Activated CD4-positive, CD25-positive, alpha-beta regulatory T cell treated with anti-CD3 and anti-CD28 coated beads, Interleukin-2, amount 50 U/mL, for 16 hours (primary cell): ENCODE data around the gene ENDOD1.

ENCODE experiments used
- DNase-seq: peaks from one replicate; pipeline ENCODE4 v3.0.0-alpha.2; 2020; ENCODE audit warnings: low read depth, low spot score

Gene ENDOD1

DNA sequence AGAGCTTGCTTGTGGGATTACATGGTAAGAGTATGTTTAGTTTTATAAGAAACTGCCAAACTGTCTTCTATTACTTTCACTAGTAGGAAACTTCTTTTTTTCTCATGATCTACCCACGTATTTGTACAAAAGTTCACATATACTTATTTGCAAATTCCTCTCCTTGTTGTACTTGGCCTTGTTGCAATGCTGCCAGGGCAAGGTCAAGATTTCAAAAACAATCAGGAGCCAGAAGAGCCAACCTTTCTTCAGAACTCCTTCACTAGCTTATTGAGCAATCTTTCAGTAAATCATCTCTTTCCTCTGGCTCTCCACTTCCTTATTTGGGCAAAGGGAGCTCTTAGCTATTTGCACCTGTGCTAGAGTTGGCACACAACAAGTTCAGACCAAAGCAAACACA lies 13.2 kb upstream of the ENDOD1 start:
- no peak for DNase-seq

DNA sequence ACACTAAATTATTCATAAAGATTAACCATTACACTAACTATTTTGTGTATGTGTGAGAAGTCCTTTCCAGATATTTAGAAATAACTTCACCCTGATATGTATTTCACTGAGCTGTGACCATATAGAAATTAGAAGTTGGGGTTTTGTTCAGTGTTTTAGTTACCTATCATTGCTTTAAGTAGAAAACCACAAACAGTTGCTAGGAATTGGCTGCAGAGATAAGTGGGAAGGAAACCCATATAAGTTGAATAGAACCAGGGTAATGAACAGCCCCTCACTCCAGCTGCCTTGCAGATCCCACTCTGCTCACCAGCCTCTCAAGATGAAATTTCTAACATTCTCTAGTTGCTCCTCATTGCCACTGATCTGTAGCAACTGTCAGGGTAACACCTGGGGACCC lies 12.7 kb upstream of the ENDOD1 start:
- DNase-seq: no peak

DNA sequence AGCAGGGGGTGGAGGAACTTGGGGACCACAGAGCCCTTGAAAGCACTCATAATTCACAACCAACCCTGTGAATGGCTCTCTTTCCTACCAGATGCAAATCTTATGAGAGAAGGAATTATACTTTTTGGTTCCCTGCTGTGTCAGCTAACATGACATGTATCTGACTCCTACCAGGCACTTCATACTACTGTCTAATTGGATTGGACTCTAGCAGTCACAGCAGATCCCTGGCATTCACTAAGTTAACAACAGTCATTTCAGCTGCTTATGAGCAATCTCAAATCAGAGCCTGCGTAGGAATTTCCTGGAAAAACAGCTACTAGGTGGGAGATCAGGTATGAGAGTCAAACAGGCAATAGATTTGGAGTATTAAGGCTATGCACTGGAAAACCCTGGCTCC lies 11.1 kb upstream of the ENDOD1 start:
- no peak for DNase-seq

DNA sequence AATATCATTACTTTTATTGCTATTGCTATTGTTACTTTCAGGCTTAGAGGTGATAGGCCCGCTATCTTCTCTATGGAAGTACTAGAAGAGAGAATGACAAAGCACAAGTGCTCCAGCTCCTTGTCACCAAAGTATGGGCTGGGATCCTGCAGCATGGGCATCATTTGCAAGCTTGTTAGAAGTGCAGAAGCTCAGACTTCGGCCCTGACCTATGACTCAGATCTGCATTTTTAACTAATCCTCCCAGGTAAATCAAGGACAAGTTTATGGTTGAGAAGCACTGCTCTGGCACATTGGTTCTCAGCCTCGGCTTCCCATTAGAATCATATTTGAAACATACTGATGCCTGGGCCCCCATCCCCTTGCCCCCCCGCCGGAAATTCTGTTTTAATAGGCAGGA lies 8.6 kb upstream of the ENDOD1 start:
- no peak for DNase-seq

DNA sequence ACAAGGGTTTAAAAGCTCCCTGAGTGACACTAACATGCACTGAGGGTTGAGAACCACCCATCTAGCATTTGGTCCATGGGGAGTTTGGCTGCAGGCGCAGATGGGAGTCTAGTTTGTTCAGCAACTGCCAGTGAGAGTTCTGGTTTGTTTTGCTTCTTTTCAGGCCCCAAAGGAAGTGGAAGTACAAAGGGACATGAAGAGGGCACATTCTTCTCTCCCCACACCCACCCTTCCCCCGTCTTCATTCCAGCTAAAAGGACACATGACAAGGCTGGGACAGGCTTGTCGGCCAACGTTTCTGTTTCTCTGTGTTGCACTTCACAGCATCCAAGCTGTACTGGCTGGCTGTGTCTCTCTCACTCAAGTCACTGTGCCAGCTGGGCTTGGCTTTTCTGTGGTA lies 8.2 kb upstream of the ENDOD1 start:
- DNase-seq: no peak

DNA sequence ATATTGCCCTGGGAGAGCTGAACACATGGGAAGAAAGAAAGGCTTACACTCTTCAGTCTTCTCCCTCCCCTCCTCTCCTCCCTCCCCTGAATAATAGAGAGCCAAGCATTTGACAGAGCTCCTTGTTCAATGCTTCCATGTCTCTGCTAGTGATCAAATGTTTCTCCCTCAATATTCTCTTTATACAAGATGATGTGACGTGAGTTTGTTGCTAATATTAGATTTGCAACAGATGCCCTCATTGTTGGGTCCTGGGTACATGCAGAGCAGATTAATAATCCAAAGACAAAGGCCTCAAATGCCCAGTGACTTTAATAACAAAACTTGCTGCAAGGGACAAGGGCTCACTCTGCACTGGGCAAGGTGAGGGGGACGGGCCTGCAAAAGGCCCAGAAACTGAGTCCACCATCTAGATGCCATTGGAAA lies 7.1 kb upstream of the ENDOD1 start:
- no peak for DNase-seq

DNA sequence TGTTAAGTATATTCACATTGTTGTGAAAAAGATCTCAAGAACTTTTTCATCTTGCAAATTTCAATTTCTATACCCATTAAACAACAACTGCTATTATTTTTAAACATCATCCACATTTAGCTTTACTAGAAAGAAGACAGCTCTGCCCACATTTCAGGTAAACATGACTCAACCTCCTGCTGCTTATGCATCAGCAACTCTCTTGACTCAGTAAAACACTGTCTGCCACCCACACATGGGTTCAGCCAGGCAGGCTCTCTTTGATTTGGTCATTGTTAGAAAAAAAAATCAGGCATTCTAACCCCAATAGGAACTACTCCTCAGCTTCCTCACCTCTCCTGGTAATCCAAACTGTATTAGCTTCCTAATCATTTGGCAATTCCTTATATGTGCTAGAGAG lies 5.1 kb upstream of the ENDOD1 start:
- DNase-seq: peak; percentile 13

DNA sequence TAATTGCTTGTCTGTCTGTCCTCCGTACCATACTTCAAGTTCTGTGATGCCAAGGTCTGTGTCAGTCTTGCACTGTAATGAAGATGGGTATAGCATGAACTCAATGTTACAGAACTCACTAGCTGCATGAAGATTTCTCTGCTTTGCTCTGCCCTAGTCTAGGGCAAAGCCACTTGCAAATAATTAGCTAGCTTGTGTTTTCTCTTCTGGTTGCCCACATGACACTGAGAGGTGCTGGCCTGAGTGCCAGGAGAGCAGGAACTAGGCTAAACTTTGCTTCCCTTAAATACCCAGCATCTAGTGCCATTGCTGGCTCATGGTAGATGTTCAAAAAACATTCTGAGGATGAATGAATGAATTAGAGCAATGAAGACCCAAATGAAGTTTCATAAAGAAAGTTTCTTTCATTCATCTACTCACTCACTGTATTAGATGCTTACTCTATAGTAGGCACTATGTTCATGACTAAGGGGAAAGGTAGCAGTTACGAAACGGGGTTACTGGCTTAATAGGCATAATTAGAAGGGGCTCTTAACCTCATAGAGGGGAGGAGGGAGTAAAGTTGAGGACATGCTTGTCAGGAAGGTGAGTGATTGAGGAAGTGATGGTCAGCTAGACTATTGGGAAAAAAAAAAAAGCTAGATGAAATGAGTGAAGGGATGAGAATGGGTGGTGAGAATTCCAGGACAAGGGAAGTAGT lies 4.4 kb upstream of the ENDOD1 start:
- DNase-seq: no peak

DNA sequence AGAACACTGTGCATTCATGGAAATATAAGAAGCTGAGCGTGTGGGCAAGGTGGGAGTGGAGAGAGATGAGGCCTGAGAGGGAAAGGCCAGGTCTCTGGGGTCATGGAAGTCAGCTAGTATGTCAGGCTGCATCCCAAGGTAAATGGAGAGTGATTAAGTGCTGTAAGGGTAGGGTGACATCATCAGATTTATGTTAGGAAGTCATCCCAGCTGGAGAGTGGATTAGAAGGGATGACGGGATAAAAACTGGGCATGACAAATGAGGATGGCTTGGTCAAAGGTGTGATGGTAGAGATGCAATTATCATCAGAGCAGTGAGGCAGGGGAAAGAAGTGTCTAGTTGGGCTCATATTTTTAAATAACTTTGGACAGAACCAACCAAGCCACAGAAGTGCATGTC lies 3.5 kb upstream of the ENDOD1 start:
- DNase-seq: no peak

DNA sequence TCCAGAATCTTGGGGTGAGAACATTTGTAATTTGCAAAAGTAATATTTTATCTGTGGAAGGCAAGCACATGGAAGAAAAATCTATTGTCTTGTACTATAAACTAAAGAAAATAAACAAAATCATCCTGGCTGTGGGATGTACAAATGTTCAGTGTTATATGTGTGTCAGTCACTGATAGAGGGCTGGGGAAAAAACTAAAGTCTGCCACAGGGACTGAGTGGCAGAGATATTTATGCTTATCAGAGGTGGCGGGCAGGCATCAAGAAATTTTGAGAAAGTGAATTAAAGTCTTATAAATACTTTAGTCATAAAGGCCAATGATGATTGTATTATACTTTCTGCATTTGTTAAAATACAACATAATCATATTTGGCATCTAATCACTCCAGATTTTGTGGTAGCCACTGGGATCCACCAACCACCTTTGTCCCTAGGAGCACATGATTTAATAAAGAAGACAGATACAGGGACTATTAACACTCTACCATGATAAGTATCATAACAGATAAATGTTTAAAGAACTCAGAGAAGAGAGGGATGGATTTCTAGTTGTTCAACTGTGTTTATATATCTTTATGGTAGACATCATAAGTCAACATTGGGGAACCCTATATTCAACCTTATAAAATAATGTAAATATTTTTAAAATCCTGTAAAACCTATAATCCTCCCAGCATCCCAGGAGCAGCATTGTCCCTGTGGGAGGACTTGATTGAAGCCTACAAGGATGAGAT lies 2.6 kb upstream of the ENDOD1 start:
- no peak for DNase-seq

DNA sequence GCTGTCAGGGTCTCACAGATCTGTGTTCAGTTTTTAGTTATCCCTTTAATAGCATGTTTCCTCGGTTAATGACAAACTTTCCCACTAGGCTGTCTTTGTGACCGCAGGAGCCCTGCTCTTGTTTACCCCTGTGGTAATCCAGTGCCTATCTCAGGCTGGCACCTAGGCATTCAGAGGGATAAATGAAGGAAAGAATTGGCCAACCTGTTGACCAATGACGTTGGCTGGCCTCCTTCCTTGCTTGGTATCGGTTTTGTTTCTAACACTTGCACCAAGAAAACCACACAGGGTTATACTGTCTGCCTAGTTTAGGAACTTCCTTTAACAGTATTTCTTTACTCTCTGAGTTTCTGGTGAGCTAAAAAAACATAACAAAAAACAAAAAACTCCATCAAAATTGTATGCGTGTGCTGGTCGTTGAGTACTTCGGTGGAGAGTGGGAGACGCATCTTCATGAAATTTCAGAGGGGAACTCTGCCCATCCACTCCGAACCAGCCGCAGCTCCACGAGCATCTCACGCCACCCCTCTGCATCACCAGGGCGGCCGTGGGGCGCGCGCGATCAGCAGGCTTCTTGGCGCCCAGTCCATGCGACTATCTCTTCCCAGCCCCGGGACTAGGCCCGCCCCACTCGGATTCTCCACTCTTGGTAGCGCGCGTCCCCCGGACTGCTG lies 563 bp upstream of the ENDOD1 start:
- no peak for DNase-seq

DNA sequence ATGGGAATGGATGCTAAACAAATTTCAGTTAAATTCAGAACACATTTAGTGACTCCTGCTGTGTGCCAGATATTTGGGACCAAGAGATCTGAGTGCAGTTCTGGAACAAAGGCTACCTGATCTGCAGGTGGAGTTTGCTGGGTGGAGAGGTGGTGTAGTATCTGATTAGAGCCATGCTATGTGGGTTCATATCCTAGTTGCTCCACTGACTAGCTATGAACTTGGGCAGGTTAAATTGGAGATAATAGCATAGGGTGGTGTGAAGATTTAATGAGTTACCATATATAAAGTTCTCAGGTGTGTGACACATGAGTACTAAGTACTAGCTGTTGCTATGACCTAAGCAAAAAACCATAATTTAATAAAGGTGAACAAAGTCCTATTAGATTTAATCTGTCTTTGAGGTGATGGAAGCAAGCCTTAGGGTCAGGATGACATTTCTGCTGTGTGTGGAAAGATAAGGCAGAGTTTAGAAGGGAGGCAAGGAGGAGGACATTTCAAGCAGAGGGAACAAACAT lies 2.1 kb downstream of the ENDOD1 start:
- no peak for DNase-seq

DNA sequence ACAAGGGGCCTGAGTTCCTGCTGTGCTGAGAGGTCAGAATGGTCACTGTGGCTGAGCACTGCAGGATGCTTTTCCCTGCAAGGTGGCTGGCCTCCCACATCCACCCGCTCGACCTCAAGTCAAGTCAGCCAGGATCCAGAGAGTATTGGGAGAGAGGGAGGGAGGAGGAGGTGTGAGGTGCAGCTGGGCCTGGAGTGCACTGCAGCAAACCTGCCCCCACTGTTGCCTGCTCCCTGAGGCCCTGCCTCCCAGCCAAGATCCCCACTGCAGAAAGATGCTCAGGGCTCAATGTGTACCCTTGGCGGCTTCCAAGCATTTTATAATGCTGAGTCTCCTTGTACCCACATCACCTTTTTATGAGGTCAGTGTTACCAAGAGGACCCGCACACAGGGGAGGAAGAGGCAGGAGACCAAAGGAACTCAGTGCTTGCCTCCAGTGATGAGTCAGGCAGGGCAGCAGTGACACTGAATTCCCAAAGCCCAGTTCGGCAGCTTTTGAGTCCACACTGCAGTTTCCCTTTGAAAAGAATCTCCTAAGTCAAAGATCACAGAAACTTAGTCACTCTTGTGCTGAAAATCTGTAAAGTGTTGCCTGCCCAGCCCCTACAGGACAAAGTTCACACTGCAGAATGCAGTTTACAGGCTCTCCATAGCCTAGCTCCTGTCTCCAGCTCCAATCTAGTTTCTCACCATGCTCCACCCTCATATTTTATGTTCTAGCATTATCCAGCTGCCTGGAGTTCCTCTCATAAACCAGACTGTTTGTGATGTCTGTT lies 3.1 kb downstream of the ENDOD1 start:
- no peak for DNase-seq

DNA sequence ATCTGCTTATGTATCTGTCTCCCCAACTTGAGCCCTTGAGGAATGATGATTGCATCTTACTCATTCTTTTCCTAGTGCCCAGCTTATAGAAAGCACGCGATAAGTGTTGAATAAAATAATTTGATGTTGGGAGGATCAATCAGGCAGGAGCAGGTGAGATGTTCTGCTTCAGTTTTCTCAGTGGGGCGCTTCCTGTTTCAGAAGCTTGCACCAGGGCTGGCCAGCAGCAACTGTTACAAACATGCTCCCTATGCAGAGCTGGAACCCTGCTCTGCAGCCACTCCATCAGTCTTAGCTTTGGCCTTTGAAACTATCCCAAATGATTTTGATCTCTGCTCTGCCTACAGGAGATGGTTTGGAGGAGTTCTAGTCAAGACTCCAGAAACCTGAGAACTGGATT lies 3.9 kb downstream of the ENDOD1 start:
- no peak for DNase-seq

DNA sequence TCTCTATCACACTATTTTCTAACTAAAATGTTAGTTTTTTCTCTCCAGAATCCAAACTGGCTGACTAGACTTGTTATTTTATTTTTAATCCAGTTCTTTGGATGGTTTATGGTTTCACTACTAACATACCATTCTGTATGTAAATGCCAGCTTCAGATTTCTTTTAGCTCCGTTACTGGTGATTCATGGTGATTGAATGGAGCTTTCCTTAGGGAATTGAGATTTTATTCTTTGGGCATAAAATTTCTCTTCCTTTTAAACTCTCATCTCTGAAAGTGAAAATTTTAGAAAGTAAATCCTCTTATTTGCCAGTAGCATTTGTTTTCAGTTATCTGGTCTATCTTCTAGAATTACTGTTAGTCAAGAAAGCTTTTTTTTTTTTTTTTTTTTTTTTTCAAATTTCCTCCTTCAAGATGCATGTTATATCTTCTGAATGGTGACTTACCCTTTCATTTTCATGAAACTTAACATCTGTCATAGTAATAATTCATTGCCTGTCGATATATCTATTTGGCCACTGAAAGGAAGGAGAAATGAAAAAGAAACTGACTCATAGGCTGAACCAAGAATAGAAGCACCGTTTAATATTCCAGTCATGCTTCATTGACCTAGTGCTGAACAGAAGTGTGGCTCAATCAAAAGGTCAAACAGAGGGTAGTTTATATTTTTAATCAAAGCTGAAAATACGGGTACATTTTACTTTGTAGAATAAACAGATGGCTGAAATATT lies 6.4 kb downstream of the ENDOD1 start:
- DNase-seq: no peak

DNA sequence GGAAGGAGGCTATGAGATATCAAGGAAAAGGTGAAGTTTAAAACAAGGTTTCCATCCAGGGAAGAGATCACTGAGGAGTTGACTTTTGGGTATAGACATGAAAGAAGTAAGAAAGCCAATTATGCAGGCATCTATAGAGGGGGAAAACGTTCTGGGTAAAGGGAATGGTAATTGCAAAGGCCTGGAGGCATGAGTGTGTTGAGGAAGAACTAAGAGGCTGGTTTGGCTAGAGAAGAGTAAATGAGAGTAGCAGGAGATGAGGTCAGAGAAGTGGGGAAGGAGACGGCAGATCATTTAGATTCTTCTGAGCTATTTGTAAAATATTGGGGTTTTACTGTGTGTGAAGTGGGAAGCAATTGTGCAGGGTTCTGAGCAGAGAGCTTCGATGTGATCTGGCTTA lies 7.6 kb downstream of the ENDOD1 start:
- DNase-seq: no peak

DNA sequence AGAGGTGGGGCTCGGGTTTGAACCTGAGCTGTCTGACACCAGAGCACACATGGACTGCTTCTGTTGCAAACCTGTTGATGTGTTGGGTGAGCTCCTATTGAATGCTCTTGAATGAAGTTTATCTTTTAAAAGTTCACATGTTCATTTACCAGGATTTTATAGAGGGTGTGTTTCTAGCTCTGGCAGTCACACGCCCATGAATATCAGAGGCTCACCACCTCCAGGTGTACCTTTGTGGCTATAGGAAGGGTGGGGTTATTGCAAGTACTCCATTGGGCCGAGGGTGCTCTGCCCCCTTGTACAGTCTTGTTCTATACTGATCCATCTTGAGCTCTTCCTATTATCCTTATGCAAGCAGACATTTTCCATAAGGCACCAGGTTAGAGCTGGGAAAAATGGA lies 9.2 kb downstream of the ENDOD1 start:
- no peak for DNase-seq

DNA sequence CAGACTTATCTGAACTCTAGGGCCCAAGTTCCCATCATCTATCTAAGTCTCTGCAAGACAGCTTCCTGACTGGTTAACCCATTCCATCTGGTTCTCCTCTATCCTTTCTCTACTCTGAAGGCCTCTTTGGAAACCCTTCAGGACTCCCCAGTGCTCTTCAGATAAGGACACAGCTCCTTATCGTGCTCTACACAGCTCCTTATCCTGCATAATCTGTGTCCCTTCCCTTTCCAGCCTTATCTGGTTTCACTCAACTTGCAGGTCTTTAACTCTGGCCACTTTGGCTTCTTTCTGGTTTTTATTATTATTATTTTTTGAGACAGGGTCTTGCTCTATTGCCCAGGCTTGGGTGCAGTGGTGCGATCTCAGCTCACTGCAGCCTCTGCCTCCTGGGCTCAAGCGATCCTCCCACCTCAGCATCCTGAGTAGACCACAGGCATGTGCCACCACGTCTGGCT lies 10.6 kb downstream of the ENDOD1 start:
- no peak for DNase-seq

DNA sequence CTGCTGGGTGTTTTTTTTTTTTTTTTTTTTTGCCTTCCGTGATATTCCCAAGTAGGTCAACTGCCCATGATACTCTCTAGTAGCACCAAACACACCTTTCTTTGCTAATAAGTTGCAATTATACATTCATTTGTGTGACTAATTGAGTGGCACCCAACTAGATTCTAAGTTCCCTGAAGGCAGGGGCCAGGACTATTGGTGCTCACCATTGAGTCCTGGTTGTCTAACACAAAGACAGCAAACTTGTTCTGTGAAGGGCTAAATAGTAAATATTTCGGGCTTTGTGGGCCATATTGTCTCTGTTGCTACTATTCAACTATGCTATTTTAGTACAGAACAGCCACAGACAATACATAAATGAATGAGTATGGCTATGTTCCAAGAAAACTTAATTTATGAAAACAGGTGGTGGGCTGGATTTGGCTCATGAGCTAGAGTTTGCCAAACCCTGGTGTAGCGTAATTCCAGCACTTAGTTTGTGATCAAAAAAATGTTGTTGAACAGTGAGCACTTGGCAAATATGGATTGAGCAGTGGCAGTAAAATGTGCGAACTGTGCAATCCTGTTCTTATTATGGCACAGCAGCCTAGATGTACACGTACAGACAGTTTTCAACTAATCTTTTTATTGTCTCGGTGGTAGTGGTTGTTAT lies 11.3 kb downstream of the ENDOD1 start:
- no peak for DNase-seq

DNA sequence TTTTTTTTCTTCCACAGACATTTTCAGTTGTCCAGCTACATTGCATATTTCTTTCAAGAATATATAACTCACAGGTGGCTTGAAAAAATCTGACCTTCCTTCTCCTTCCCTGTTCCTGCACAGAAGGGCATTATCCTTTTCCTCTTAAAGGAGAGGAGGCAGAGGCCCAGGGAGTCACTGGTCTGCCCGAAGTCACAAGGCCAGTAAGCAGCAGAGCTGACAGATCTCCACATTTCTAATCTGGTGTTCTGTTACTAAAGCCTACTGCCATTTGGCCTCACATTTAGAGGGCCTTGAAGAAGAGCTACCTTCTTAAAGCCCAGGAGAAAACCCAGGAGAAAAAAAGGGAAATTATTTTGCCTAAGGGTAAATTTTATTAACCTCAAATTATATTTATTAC lies 12.3 kb downstream of the ENDOD1 start:
- DNase-seq: no peak

DNA sequence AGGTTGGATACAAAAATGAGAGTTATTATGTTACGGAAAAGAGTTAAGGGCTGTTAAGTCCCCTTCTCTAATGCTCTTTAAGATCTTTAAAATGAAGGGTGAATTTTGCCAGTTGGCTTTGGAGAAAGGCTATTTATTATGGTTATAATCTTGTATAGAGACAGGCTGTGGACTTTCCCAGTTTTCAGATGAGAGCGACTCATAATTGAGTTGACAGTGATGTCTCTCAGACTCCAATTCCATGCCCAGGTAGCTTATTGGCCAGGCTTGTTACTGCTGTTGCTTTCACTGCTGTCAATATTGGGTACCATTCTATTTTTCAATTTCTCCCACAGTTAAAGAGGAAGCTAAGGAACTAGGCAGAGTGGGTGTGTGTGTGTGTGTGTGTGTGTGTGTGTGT lies 13.1 kb downstream of the ENDOD1 start:
- DNase-seq: no peak
